Breast epithelium (tissue), 3 donors: ENCODE results near the gene MAGEF1.

ENCODE experiments used
- CTCF ChIP-seq, 3 donors: fragments of 450-650 bp; IDR thresholded peaks; one replicate each; pipeline ENCODE4 v1.5.1; 2016 to 2017; ENCODE audit warnings: antibody characterized with exemption in 3 of 3, mild to moderate bottlenecking in 3 of 3, moderate library complexity in 3 of 3
- POLR2A ChIP-seq: fragments of 450-650 bp; IDR thresholded peaks from one replicate; pipeline ENCODE4 v1.6.1; 2016; ENCODE audit warnings: antibody characterized with exemption, mild to moderate bottlenecking, moderate library complexity

DNA sequence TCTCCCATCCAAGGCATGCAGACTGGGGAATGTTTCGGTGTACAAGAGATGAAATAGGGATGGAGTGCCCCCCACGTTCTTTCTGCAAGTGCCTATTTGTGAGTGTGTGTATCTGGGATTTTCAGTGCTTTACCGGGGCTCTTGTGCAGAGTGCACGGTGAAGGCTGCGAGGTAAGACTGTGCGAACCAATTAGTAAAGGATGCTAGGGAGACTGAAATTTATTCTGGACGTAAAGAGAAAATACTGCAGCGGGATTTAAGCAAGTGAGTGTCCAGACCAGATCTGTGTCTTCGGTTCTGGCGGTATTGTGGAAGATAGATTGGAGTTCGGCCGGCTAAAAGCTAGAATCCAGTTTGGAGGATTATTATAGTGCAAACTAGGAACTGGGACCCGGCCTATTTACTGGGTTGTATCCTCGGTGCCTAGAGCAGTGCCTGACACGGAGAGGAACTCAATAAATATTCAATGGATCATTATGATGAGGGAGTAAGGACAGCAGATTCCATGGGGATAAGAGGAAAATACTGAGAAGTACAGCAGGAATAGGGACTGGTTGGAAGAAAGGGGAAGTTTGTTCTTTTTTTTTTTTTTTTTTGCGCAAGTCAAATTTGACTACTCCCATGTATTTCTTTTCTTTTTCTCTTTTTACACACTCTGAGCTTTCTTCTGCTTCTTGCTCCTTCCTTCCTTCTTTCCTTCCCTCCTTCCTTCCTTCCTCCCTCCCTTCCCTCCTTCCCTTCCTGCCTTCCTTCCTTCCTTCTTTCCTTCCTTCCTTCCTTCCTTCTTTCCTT lies 580 bp upstream of the MAGEF1 start:
- TF ChIP-seq CTCF (IDR thresholded peaks at IDR 0.05) (no peak), POLR2A (no peak)
